Nephron progenitor cell (in vitro differentiated cells): ENCODE data around the gene ASMT.

Source experiments
- DNase-seq: peaks from one replicate; pipeline ENCODE4 v3.0.0; 2021
- H3K27ac Mint-ChIP-seq: 2 replicates; pipeline ENCODE4 v1.8.0; 2021; ENCODE audit warnings: mild to moderate bottlenecking, moderate library complexity, mixed read lengths
- H3K27me3 Mint-ChIP-seq: 2 replicates; pipeline ENCODE4 v1.8.0; 2021; ENCODE audit warnings: mild to moderate bottlenecking, low read depth, mixed read lengths; ENCODE audit not compliant: poor library complexity
- H3K36me3 Mint-ChIP-seq: 2 replicates; pipeline ENCODE4 v1.8.0; 2021; ENCODE audit warnings: low read depth, mixed read lengths
- H3K4me1 Mint-ChIP-seq: 2 replicates; pipeline ENCODE4 v1.8.0; 2021; ENCODE audit warnings: mixed read lengths
- H3K4me3 Mint-ChIP-seq: 2 replicates; pipeline ENCODE4 v1.8.0; 2021; ENCODE audit warnings: mild to moderate bottlenecking, moderate library complexity, mixed read lengths
- H3K9me3 Mint-ChIP-seq: 2 replicates; pipeline ENCODE4 v1.8.0; 2021; ENCODE audit warnings: mild to moderate bottlenecking, moderate library complexity, mixed read lengths
- CTCF ChIP-seq: fragments of 200-600 bp; sonication (generic); IDR thresholded peaks from 2 replicates; pipeline ENCODE4 v1.5.0; 2021; ENCODE audit warnings: antibody characterized with exemption

ASMT gene

GRCh38 chrX:1657367-1658070 is 42.7 kb downstream of the ASMT start:
- peaks cover 5% of the 10 kb centered on the region for H3K36me3 Mint-ChIP-seq
- peaks cover 34% of the 10 kb centered on the region for H3K4me1 Mint-ChIP-seq
- DNase-seq, result peak; percentile 59
- H3K4me3 Mint-ChIP-seq, result peak overlapping the region; percentile 78
- TF ChIP-seq CTCF, result no peak
- H3K27ac Mint-ChIP-seq, result peak overlapping the region; percentile 99
- H3K27me3 Mint-ChIP-seq, result peaks cover 4% of the 10 kb centered on the region
- peaks cover 24% of the 10 kb centered on the region for H3K9me3 Mint-ChIP-seq

- DNase-seq, result peak; percentile 43
- Mint-ChIP-seq H3K27ac (peak overlapping the region; percentile 99), H3K9me3 (peaks cover 22% of the 10 kb centered on the region), H3K4me3 (peak overlapping the region; percentile 78), H3K36me3 (peaks cover 4% of the 10 kb centered on the region), H3K4me1 (peaks cover 34% of the 10 kb centered on the region), H3K27me3 (peaks cover 4% of the 10 kb centered on the region)
- no peak for TF ChIP-seq CTCF
These were observed 43.2 kb downstream of the ASMT start for GRCh38 chrX:1658071-1658491.

GRCh38 chrX:1659664-1660461 is 45.0 kb downstream of the ASMT start:
- Mint-ChIP-seq H3K27me3 (peaks cover 4% of the 10 kb centered on the region), H3K4me3 (no peak overlapping the region), H3K36me3 (no peaks in the 10 kb centered on the region), H3K27ac (no peak overlapping the region), H3K9me3 (peaks cover 15% of the 10 kb centered on the region), H3K4me1 (peaks cover 34% of the 10 kb centered on the region)
- DNase-seq, result no peak
- TF ChIP-seq CTCF, result no peak

- H3K27ac Mint-ChIP-seq, result no peak overlapping the region
- DNase-seq, result peak; percentile 17
- no peak for TF ChIP-seq CTCF
These were observed 46.4 kb downstream of the ASMT start for GRCh38 chrX:1661048-1661921.

GRCh38 chrX:1661922-1662221 is 47.0 kb downstream of the ASMT start:
- peaks cover 34% of the 10 kb centered on the region for H3K4me1 Mint-ChIP-seq
- TF ChIP-seq CTCF, result no peak
- H3K27me3 Mint-ChIP-seq, result peaks cover 2% of the 10 kb centered on the region
- peaks cover 11% of the 10 kb centered on the region for H3K36me3 Mint-ChIP-seq
- H3K27ac Mint-ChIP-seq, result no peak overlapping the region
- no peak overlapping the region for H3K4me3 Mint-ChIP-seq
- peaks cover 19% of the 10 kb centered on the region for H3K9me3 Mint-ChIP-seq
- DNase-seq, result no peak

More at GRCh38 chrX:1661048-1661921, 46.4 kb downstream of the ASMT start:
- H3K4me3 Mint-ChIP-seq, result no peak overlapping the region
- peaks cover 34% of the 10 kb centered on the region for H3K4me1 Mint-ChIP-seq
- H3K9me3 Mint-ChIP-seq, result peaks cover 14% of the 10 kb centered on the region
- H3K36me3 Mint-ChIP-seq, result peaks cover 7% of the 10 kb centered on the region
- no peaks in the 10 kb centered on the region for H3K27me3 Mint-ChIP-seq
